ENCODE data around the gene PLPPR1.
"Not testable (repeated sequence)": the region's sequence is repeated elsewhere in the genome, so short reads cannot be mapped to it uniquely, and the experiment has no call there.

Gene PLPPR1

GRCh38 chr9:101225271-101225670 lies 196.7 kb downstream of the PLPPR1 start:
- no peak for DNase-seq

GRCh38 chr9:101226161-101226560 lies 197.6 kb downstream of the PLPPR1 start:
- DNase-seq, result no peak

GRCh38 chr9:101226803-101227202 lies 198.3 kb downstream of the PLPPR1 start:
- DNase-seq, result no peak

GRCh38 chr9:101229606-101230005 lies 201.1 kb downstream of the PLPPR1 start:
- DNase-seq, result no peak

GRCh38 chr9:101232405-101232977 lies 204.0 kb downstream of the PLPPR1 start:
- no peak for DNase-seq

GRCh38 chr9:101235105-101235866 lies 206.8 kb downstream of the PLPPR1 start:
- DNase-seq, result no peak

GRCh38 chr9:101242651-101243050 lies 214.1 kb downstream of the PLPPR1 start:
- no peak for DNase-seq

- no peak for DNase-seq
Measured at GRCh38 chr9:101246691-101247090, 218.2 kb downstream of the PLPPR1 start.

- DNase-seq, result no peak
Measured at GRCh38 chr9:101247297-101247696, 218.8 kb downstream of the PLPPR1 start.

- DNase-seq, result no peak
Measured at GRCh38 chr9:101254733-101255433, 226.4 kb downstream of the PLPPR1 start.

- DNase-seq, result no peak
Measured at GRCh38 chr9:101264727-101265126, 236.2 kb downstream of the PLPPR1 start.

GRCh38 chr9:101265261-101265660 lies 236.7 kb downstream of the PLPPR1 start:
- DNase-seq, result no peak

GRCh38 chr9:101268426-101268825 lies 239.9 kb downstream of the PLPPR1 start:
- DNase-seq, result no peak

- DNase-seq, result no peak
Measured at GRCh38 chr9:101269591-101270283, 241.2 kb downstream of the PLPPR1 start.

- no peak for DNase-seq
Measured at GRCh38 chr9:101270302-101270701, 241.8 kb downstream of the PLPPR1 start.

- DNase-seq, result no peak
Measured at GRCh38 chr9:101271102-101271501, 242.6 kb downstream of the PLPPR1 start.

GRCh38 chr9:101274971-101275768 lies 246.6 kb downstream of the PLPPR1 start:
- DNase-seq, result no peak

GRCh38 chr9:101275769-101276250 lies 247.3 kb downstream of the PLPPR1 start:
- DNase-seq, result no peak

- not testable (repeated sequence) for DNase-seq
Measured at GRCh38 chr9:101291043-101291442, 262.5 kb downstream of the PLPPR1 start.

- DNase-seq, result no peak
Measured at GRCh38 chr9:101299901-101300300, 271.4 kb downstream of the PLPPR1 start.

GRCh38 chr9:101307051-101307450 lies 278.5 kb downstream of the PLPPR1 start:
- DNase-seq, result no peak

GRCh38 chr9:101307524-101308213 lies 279.1 kb downstream of the PLPPR1 start:
- no peak for DNase-seq
